Measurements from ENCODE around the gene DTX1. TPM values are rescaled to one million over a fixed set of nuclear protein-coding genes. Genes with fewer than 3 reads are reported as not detected.

Gene DTX1
- polyA plus RNA-seq, 1 donor (not counting 4 experiments of a cell fraction or from before 2014, with no cell fraction given) = not detected

DNA sequence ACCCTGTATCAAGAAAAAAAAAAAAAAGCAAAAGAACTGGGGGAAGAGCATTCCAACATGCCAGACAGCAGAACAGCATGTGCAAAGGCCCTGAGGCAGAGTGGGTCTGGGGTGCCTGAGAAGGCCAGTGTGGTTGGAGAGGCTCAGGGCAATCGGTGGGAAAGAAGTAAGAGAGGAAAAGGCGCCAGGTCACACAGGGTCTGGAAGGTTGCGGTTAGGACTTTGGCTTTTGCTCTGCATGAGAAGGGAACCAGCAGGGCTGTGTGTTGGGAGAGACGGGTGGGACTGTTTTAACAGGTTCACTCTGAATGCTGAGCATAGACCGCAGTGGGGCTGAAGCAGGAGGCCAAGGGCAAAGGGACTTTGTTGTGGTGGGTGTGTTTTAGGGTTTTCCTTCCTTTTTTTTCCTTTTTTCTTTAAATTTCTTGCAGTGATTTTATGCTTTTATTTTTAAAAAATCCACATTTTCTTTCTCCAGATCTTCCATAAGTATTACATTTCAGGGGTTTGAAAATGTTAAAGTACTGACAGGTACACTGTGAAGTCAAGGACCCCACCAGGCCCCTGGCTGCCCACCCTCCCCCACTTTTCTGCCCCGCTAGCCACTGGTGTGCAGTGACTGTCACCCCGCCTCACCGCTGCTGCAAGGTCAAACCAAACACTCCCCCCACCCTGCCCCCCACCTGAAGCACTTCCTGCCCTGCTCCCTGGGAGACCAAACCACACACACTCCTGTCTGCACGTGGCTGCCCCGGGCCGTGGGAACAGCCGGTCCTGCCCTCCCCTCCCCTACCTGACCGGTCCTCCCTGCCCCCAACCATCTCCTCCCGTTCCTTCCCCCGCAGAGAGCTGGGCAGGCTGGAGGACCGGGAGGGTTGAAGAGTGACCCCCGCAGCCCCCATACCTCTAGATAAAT is 30.0 kb downstream of the DTX1 start:
- H2AFZ ChIP-seq (ENCODE audit: control insufficient read depth, low read length) = no peak overlapping the region
- no peaks in the 10 kb centered on the region for H3K36me3 ChIP-seq (ENCODE audit: control insufficient read depth in 2 of 2, extremely low read depth in 1 of 2, insufficient read depth in 2 of 2, low read length in 2 of 2)
- FAIRE-seq = no peak
- no peak overlapping the region for H3K4me3 ChIP-seq (ENCODE audit: control insufficient read depth in 2 of 3, extremely low read depth in 1 of 3, insufficient read depth in 2 of 3, low read depth in 1 of 3, low read length in 3 of 3)
- DNase-seq (ENCODE audit: low read depth, low spot score) = no peak
- no peaks in the 10 kb centered on the region for H3K4me1 ChIP-seq (ENCODE audit: control insufficient read depth, extremely low read depth, insufficient read depth, low read length)
- no peak overlapping the region for H3K4me2 ChIP-seq (ENCODE audit: control insufficient read depth, extremely low read depth, insufficient read depth, low read depth, low read length)
- H3K9ac ChIP-seq (ENCODE audit: control insufficient read depth, extremely low read depth, insufficient read depth, low read length) = no peak overlapping the region
- TF ChIP-seq EZH2 (IDR thresholded peaks at IDR 0.05; ENCODE audit: low read length) = no peak
- TF ChIP-seq, protein P1, sequence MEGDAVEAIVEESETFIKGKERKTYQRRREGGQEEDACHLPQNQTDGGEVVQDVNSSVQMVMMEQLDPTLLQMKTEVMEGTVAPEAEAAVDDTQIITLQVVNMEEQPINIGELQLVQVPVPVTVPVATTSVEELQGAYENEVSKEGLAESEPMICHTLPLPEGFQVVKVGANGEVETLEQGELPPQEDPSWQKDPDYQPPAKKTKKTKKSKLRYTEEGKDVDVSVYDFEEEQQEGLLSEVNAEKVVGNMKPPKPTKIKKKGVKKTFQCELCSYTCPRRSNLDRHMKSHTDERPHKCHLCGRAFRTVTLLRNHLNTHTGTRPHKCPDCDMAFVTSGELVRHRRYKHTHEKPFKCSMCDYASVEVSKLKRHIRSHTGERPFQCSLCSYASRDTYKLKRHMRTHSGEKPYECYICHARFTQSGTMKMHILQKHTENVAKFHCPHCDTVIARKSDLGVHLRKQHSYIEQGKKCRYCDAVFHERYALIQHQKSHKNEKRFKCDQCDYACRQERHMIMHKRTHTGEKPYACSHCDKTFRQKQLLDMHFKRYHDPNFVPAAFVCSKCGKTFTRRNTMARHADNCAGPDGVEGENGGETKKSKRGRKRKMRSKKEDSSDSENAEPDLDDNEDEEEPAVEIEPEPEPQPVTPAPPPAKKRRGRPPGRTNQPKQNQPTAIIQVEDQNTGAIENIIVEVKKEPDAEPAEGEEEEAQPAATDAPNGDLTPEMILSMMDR (optimal IDR thresholded peaks at IDR 0.05 in 1 of 3, IDR thresholded peaks at IDR 0.05 in 1 of 3, conservative IDR thresholded peaks at IDR 0.05 in 1 of 3; ENCODE audit: extremely low read depth in 1 of 3, insufficient read depth in 2 of 3, low read length in 3 of 3) = no peak
- no peak overlapping the region for H3K27ac ChIP-seq (ENCODE audit: control insufficient read depth, insufficient read depth, low read length)
- peaks cover 4% of the 10 kb centered on the region for H3K27me3 ChIP-seq (ENCODE audit: control insufficient read depth, extremely low read depth, insufficient read depth, low read length)
- no peaks in the 10 kb centered on the region for H3K9me3 ChIP-seq (ENCODE audit: control insufficient read depth, low read depth, low read length)
- dilution Hi-C loops (cut with MboI; ENCODE audit: extremely low pct_ligation_motif_present, low sequenced_read_pairs) = no loop called here
- H3K9me1 ChIP-seq (ENCODE audit: control insufficient read depth, extremely low read depth, insufficient read depth, low read length) = no peaks in the 10 kb centered on the region
- H4K20me1 ChIP-seq (ENCODE audit: control insufficient read depth, extremely low read depth, insufficient read depth, low read length) = no peaks in the 10 kb centered on the region
- H3K79me2 ChIP-seq (ENCODE audit: control insufficient read depth, insufficient read depth, low read length) = no peaks in the 10 kb centered on the region

DNA sequence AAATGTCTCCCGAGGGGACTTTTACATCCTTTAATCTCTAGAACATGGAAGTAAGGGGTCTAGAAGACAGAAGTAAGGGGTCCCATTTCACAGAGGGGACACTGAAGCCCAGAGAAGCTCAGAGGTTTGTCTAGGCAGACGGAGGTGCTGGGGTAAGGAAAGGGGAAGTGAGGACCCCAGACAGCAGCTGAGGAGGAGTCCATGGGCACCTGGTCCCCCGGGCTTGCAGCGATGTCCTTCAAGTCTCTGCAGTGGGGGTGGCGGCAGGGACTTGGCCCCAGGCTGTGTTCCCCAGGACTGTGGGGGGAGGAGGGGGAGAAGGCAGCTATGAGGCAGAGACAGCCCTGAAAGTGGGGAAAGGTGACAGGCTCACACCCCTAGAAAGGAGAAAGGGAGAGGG is 30.7 kb downstream of the DTX1 start:
- no peak for FAIRE-seq

More for the DNA sequence above, 30.7 kb downstream of the DTX1 start:
- no peak overlapping the region for H3K9ac ChIP-seq (ENCODE audit: control insufficient read depth, extremely low read depth, insufficient read depth, low read length)
- H3K4me2 ChIP-seq (ENCODE audit: control insufficient read depth, extremely low read depth, insufficient read depth, low read depth, low read length) = no peak overlapping the region
- H2AFZ ChIP-seq (ENCODE audit: control insufficient read depth, low read length) = no peak overlapping the region
- no peaks in the 10 kb centered on the region for H3K9me3 ChIP-seq (ENCODE audit: control insufficient read depth, low read depth, low read length)
- no peaks in the 10 kb centered on the region for H3K79me2 ChIP-seq (ENCODE audit: control insufficient read depth, insufficient read depth, low read length)
- H3K9me1 ChIP-seq (ENCODE audit: control insufficient read depth, extremely low read depth, insufficient read depth, low read length) = no peaks in the 10 kb centered on the region
- no peaks in the 10 kb centered on the region for H3K36me3 ChIP-seq (ENCODE audit: control insufficient read depth in 2 of 2, extremely low read depth in 1 of 2, insufficient read depth in 2 of 2, low read length in 2 of 2)
- H3K27ac ChIP-seq (ENCODE audit: control insufficient read depth, insufficient read depth, low read length) = no peak overlapping the region
- H3K4me3 ChIP-seq (ENCODE audit: control insufficient read depth in 2 of 3, extremely low read depth in 1 of 3, insufficient read depth in 2 of 3, low read depth in 1 of 3, low read length in 3 of 3) = no peak overlapping the region
- no peak for TF ChIP-seq EZH2 (IDR thresholded peaks at IDR 0.05; ENCODE audit: low read length)
- TF ChIP-seq, protein P1 (optimal IDR thresholded peaks at IDR 0.05 in 1 of 3, IDR thresholded peaks at IDR 0.05 in 1 of 3, conservative IDR thresholded peaks at IDR 0.05 in 1 of 3; ENCODE audit: extremely low read depth in 1 of 3, insufficient read depth in 2 of 3, low read length in 3 of 3) = no peak
- no peaks in the 10 kb centered on the region for H4K20me1 ChIP-seq (ENCODE audit: control insufficient read depth, extremely low read depth, insufficient read depth, low read length)
- dilution Hi-C loops (cut with MboI; ENCODE audit: extremely low pct_ligation_motif_present, low sequenced_read_pairs) = no loop called here
- H3K27me3 ChIP-seq (ENCODE audit: control insufficient read depth, extremely low read depth, insufficient read depth, low read length) = peaks cover 4% of the 10 kb centered on the region
- no peaks in the 10 kb centered on the region for H3K4me1 ChIP-seq (ENCODE audit: control insufficient read depth, extremely low read depth, insufficient read depth, low read length)
- no peak for DNase-seq (ENCODE audit: low read depth, low spot score)

Measured in keratinocyte (primary cell).